ENCODE results near the gene MUC22. TPM values are rescaled to one million over a fixed set of nuclear protein-coding genes. Genes with fewer than 3 reads are reported as not detected.
A peak's percentile ranks its signal among the peaks of the same experiment; 100 is the strongest.
"Not testable (repeated sequence)": the region's sequence is repeated elsewhere in the genome, so short reads cannot be mapped to it uniquely, and the experiment has no call there.

Gene MUC22
- total RNA-seq, 2 experiments from 2014 or later: not detected

DNA sequence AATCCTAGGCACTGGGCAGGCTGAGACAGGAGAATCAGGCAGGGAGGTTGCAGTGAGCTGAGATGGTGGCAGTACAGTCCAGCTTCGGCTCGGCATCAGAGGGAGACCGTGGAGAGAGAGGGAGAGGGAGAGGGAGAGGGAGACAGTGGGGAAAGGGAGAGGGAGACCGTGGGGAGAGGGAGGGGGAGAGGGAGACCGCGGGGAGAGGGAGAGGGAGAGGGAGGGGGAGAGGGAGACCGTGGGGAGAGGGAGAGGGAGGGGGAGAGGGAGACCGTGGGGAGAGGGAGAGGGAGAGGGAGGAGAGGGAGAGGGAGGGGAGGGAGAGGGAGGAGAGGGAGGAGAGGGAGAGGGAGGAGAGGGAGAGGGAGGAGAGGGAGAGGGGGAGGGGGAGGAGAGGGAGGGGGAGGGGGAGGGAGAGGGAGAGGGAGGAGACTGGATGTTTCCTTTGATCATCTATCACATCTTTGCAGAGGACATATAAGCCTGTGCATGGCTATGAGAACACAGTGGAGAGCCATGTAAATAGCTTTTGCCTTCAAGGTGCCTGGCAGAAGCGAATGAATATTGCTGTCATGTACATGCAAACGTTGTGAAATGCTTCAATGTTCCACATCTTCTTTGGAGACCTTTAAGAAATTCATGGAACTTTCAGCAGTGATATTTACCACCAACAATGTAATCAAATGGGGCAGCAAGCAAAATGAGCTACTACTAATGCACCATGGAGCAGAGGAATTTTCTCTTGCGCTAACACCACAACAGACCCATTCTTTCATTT lies 57.8 kb downstream of the MUC22 start:
- H3K27ac Mint-ChIP-seq; H3K4me1 Mint-ChIP-seq (ENCODE audit: low read depth); DNase-seq; POLR2A ChIA-PET; ATAC-seq; H3K9me3 Mint-ChIP-seq (ENCODE audit: insufficient read depth); H3K36me3 Mint-ChIP-seq (ENCODE audit: low read depth); H3K4me3 Mint-ChIP-seq: not testable (repeated sequence)
- CTCF ChIA-PET: interaction anchor here (0.7 to 3.5 kb wide), 5 partner anchors 10 to 238 kb away, joined by 3 to 56 read pairs (median 4); partner anchors contain the start of gene VARS2
- peaks cover 14% of the 10 kb centered on the region for H3K27me3 Mint-ChIP-seq (ENCODE audit: low read depth)

DNA sequence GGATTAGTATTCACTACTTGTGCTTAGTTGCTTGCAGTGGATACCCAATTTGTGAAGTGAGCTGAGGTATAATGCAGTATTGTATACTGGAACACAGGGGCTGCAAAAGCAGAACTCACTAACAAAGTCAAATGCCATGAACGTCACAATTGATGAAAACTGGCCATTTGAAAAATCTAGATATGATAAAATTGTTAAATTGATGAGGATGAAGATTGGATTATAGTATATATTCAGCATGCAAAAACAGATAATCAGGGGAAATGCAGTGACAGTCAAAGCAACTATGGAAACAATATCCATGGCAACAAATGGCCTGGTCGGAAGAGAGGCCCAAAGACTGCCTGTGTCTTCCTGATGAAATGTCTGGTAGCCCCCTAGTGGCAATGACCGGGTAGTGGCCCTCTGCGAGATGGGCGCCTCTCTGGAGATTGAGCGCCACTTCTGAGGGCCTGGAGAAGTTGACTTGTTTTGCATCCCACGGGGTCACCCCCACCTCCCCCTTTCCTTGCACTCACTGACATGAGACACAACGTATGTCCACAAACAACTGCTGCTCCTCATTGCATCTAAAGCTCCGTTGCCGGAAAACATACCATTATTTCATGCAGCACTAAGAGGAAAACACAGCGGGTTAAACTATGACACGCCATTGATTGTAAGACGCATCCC lies 58.5 kb downstream of the MUC22 start:
- Mint-ChIP-seq H3K27ac (no peak overlapping the region), H3K36me3 (ENCODE audit: low read depth) (no peaks in the 10 kb centered on the region), H3K27me3 (ENCODE audit: low read depth) (peaks cover 9% of the 10 kb centered on the region), H3K9me3 (ENCODE audit: insufficient read depth) (no peaks in the 10 kb centered on the region), H3K4me3 (no peak overlapping the region), H3K4me1 (ENCODE audit: low read depth) (no peaks in the 10 kb centered on the region)
- DNase-seq (peak; percentile 68), ATAC-seq (peak; percentile 94)
- ChIA-PET CTCF (interaction anchor here (0.7 to 3.5 kb wide), 10 partner anchors 11 to 332 kb away, joined by 3 to 56 read pairs (median 4); partner anchors contain the start of gene VARS2), POLR2A (no interaction called here)

DNA sequence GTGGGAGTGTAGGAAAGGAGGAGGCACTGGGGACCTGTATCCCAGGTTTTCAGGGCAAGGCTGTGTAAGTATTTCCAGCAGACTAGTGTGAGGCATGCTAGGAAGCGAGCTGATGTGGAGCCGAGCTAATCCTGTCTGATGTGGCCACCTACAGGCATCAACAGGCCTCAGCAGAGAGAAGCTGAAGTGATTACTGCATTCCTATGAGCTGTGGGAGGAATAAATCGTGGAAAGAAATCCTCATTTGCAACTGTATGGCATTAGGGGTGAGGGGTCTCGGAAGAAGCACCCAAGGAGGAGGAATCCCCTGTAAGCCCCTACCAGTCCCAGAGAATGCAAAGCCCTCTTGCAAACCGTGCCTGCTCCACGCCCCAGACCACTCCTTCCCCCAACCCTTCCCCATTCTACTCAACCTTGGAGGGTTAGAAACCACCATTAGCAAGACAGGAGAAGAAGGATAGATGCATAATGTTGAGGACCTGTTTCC lies 60.5 kb downstream of the MUC22 start:
- Mint-ChIP-seq H3K9me3 (ENCODE audit: insufficient read depth) (no peaks in the 10 kb centered on the region), H3K4me1 (ENCODE audit: low read depth) (no peaks in the 10 kb centered on the region), H3K36me3 (ENCODE audit: low read depth) (no peaks in the 10 kb centered on the region), H3K27me3 (ENCODE audit: low read depth) (peaks cover 9% of the 10 kb centered on the region), H3K4me3 (no peak overlapping the region), H3K27ac (no peak overlapping the region)
- POLR2A ChIA-PET: interaction anchor here (0.7 kb wide), 1 partner anchor 188 kb away, joined by 3 read pairs; no protein-coding TSS in a partner anchor
- no peak for DNase-seq
- ATAC-seq: peak; percentile 42
- CTCF ChIA-PET: interaction anchor here (0.7 to 3.5 kb wide), 10 partner anchors 9 to 248 kb away, joined by 3 to 56 read pairs (median 4); partner anchors contain the start of gene VARS2

DNA sequence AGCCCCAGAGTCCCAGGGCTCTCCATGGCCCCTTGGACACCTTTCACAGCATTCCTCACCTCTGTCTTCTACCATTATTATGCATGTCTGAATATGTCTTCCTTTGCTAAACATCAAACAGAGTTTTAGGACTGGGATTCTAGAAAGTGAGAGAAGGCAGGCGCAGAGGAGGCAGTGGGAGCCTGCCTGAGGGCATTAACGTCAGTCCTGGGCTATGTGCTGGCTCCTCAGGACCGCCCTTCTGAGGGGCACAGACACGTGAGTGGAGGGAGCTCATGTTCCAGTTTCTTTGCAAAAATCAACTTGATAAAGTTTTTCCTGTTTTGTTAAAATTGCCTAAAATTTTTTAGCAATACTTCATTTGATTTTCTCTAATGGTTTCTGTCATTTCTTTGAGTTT lies 64.1 kb downstream of the MUC22 start:
- H3K4me3 Mint-ChIP-seq: no peak overlapping the region
- peaks cover 5% of the 10 kb centered on the region for H3K27me3 Mint-ChIP-seq (ENCODE audit: low read depth)
- no peaks in the 10 kb centered on the region for H3K9me3 Mint-ChIP-seq (ENCODE audit: insufficient read depth)
- POLR2A ChIA-PET: no interaction called here
- DNase-seq (no peak), ATAC-seq (no peak)
- CTCF ChIA-PET: interaction anchor here (2.0 to 3.5 kb wide), 2 partner anchors 13 to 159 kb away, joined by 7 to 18 read pairs; no protein-coding TSS in a partner anchor
- H3K36me3 Mint-ChIP-seq (ENCODE audit: low read depth): no peaks in the 10 kb centered on the region
- H3K27ac Mint-ChIP-seq: no peak overlapping the region
- H3K4me1 Mint-ChIP-seq (ENCODE audit: low read depth): peaks cover 3% of the 10 kb centered on the region

DNA sequence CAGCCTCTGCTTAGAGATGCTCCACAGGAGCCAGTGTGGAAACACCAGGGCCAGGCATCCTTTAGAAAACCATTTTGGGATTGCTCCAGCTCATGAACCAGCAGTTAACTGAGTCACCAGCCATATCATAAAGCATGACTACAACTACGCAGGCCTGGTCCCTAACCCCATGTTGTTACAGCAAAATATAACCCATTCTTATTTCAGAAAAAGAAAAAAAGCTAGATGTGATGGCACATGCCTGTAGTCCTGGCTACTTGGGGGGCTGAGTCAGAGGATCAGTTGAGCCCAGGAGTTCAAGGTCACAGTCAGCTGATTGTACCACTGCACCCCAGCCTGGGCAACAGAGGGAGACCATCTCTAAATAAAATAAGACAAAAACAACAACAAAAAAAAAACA lies 65.3 kb downstream of the MUC22 start:
- peaks cover 7% of the 10 kb centered on the region for H3K27me3 Mint-ChIP-seq (ENCODE audit: low read depth)
- no peaks in the 10 kb centered on the region for H3K9me3 Mint-ChIP-seq (ENCODE audit: insufficient read depth)
- DNase-seq (no peak), ATAC-seq (no peak)
- no peak overlapping the region for H3K4me3 Mint-ChIP-seq
- POLR2A ChIA-PET: no interaction called here
- no peak overlapping the region for H3K27ac Mint-ChIP-seq
- peaks cover 9% of the 10 kb centered on the region for H3K4me1 Mint-ChIP-seq (ENCODE audit: low read depth)
- H3K36me3 Mint-ChIP-seq (ENCODE audit: low read depth): no peaks in the 10 kb centered on the region
- CTCF ChIA-PET: interaction anchor here (1.3 to 2.0 kb wide), 2 partner anchors 11 to 160 kb away, joined by 3 to 7 read pairs; no protein-coding TSS in a partner anchor

DNA sequence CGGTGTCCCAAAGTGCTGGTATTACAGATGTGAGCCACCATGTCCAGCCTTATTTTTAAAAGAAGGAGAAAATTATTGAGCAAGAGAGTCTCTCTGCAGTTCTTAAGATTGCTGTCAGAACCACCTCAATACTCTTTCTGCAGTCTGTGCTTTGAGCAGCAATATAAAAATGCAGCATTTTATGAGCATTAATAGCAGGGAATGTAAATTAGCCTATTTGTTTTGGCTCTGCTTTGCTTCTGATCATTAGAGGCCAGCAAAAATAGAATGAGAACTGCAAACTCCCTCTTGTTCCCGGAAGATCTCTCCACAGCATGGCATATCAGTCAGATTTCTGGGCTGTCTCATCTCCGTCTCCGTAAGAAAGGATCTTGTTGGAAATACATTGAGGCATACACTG lies 66.3 kb downstream of the MUC22 start:
- POLR2A ChIA-PET: no interaction called here
- H3K9me3 Mint-ChIP-seq (ENCODE audit: insufficient read depth): no peaks in the 10 kb centered on the region
- H3K36me3 Mint-ChIP-seq (ENCODE audit: low read depth): no peaks in the 10 kb centered on the region
- peaks cover 5% of the 10 kb centered on the region for H3K27me3 Mint-ChIP-seq (ENCODE audit: low read depth)
- CTCF ChIA-PET: interaction anchor here (0.8 to 2.0 kb wide), 4 partner anchors 10 to 161 kb away, joined by 3 to 7 read pairs (median 3); no protein-coding TSS in a partner anchor
- DNase-seq (no peak), ATAC-seq (no peak)
- no peak overlapping the region for H3K27ac Mint-ChIP-seq
- no peak overlapping the region for H3K4me3 Mint-ChIP-seq
- peaks cover 9% of the 10 kb centered on the region for H3K4me1 Mint-ChIP-seq (ENCODE audit: low read depth)

DNA sequence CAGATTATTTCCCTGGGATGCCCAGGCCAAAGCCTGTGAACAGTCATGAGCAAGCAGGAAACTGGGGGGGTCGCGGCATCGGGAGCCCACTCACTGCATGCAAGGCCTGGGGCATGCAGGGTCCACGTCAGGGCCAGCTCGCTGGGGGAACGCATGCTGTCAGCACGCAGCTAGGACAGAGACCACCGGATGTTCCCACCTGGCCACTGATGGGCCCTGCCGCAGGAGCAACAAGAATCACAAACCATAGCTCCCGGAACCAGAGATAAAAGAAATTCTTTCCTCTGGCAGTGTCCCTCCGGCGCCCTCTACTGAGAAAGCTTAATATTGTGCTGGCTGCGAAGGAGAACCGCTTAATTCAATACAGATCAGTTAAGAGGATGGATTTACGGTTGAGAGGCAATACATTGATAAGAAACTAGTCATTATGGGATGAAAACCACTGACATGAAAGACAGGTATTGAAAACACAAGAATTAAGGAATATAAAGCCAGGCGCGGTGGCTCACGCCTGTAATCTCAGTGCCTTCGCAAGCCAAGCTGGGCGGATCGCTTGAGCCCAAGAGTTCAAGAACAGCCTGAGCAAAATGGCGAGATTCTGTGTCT lies 69.5 kb downstream of the MUC22 start:
- ChIA-PET POLR2A (interaction anchor here (1.2 kb wide), 1 partner anchor 14 kb away, joined by 4 read pairs; no protein-coding TSS in a partner anchor), CTCF (interaction anchor here (0.6 to 6.4 kb wide), 50 partner anchors 8 to 598 kb away, joined by 3 to 97 read pairs (median 4); partner anchors contain the start of genes DDR1, GTF2H4, TCF19 and VARS2)
- DNase-seq (peak; percentile 82), ATAC-seq (peak; percentile 85)
- no peak overlapping the region for H3K27ac Mint-ChIP-seq
- H3K4me3 Mint-ChIP-seq: peak overlapping the region; percentile 40
- H3K27me3 Mint-ChIP-seq (ENCODE audit: low read depth): peaks cover 6% of the 10 kb centered on the region
- H3K9me3 Mint-ChIP-seq (ENCODE audit: insufficient read depth): no peaks in the 10 kb centered on the region
- H3K36me3 Mint-ChIP-seq (ENCODE audit: low read depth): no peaks in the 10 kb centered on the region
- H3K4me1 Mint-ChIP-seq (ENCODE audit: low read depth): peaks cover 9% of the 10 kb centered on the region

DNA sequence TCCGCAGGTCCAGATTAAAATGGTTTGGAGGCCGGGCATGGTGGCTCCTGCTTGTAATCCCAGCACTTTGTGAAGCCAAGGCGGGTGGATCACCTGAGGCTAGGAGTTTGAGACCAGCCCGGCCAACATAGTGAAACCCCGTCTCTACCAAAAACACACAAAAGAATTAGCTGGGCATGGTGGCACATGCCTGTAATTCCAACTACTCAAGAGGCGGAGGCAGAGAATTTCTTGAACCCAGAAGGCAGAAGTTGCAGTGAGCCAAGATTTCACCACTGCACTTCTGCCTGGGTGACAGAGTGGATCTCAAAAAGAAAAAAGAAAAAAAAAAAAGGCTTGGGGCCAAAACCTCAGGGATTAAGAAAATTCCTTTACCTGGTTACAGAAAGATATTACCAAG lies 71.6 kb downstream of the MUC22 start:
- Mint-ChIP-seq H3K4me3 (no peak overlapping the region), H3K9me3 (ENCODE audit: insufficient read depth) (no peaks in the 10 kb centered on the region), H3K36me3 (ENCODE audit: low read depth) (no peaks in the 10 kb centered on the region), H3K4me1 (ENCODE audit: low read depth) (peaks cover 12% of the 10 kb centered on the region), H3K27ac (no peak overlapping the region), H3K27me3 (ENCODE audit: low read depth) (peaks cover 16% of the 10 kb centered on the region)
- ATAC-seq (no peak), DNase-seq (no peak)
- CTCF ChIA-PET: interaction anchor here (1.3 to 6.4 kb wide), 2 partner anchors 167 to 252 kb away, joined by 4 to 97 read pairs; partner anchors contain the start of gene VARS2
- POLR2A ChIA-PET: no interaction called here

DNA sequence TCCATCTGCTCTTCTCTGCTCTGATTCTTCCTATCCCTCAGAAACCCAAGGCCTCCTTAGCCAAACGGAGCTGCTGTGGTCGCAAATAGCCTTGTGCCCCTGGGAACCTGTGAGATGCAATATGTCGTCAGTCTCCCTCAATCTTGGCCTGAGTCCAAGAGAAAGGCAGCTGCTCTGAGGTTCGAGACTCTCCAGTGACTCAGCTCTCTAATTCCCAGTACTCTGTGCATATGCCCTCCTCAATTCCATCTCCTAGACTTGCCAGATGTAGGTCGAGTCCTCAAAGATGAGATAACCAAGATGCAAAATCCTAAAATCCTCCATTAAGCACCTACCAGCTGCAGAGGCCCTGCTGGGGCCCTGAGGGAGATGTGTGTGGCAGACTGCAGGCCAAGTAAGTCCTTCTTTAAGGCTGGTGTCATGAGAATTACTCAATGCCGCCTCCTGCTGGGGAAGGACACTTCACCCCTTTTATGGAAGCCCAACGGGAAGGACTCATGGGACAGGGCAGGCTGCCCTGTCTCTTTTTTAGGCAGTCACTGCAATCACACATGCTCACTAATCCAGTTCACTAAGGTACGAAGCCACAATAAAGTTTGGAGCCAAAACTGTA lies 73.6 kb downstream of the MUC22 start:
- no peak overlapping the region for H3K27ac Mint-ChIP-seq
- POLR2A ChIA-PET: no interaction called here

More for the DNA sequence above, 73.6 kb downstream of the MUC22 start:
- DNase-seq (peak; percentile 61), ATAC-seq (no peak)
- CTCF ChIA-PET: interaction anchor here (0.8 to 6.4 kb wide), 5 partner anchors 10 to 255 kb away, joined by 3 to 97 read pairs (median 4); partner anchors contain the start of gene VARS2
- Mint-ChIP-seq H3K9me3 (ENCODE audit: insufficient read depth) (no peaks in the 10 kb centered on the region), H3K27me3 (ENCODE audit: low read depth) (peaks cover 18% of the 10 kb centered on the region), H3K4me3 (no peak overlapping the region), H3K4me1 (ENCODE audit: low read depth) (peaks cover 18% of the 10 kb centered on the region), H3K36me3 (ENCODE audit: low read depth) (no peaks in the 10 kb centered on the region)
